Mucosa of descending colon (tissue), 3 donors: ENCODE data around the gene SLC9C2. TPM values are rescaled to one million over a fixed set of nuclear protein-coding genes. Genes with fewer than 3 reads are reported as not detected.

Source experiments
- ATAC-seq: fragments of 200-7000 bp; cut with Tn5 transposase; one replicate; pipeline ENCODE4 v1.9.1; 2020; ENCODE audit warnings: mild to moderate bottlenecking, moderate library complexity
- DNase-seq, 3 donors: peaks; one replicate each; pipeline ENCODE4 v3.0.0-alpha.2; 2020
- H3K36me3 ChIP-seq: fragments of 200-600 bp; one replicate; pipeline ENCODE4 v1.8.0; 2021; ENCODE audit warnings: low read depth, mild to moderate bottlenecking
- H3K4me1 ChIP-seq: fragments of 200-600 bp; one replicate; pipeline ENCODE4 v1.8.0; 2021; ENCODE audit warnings: low read depth, mild to moderate bottlenecking
- H3K4me3 ChIP-seq: fragments of 200-600 bp; one replicate; pipeline ENCODE4 v1.8.0; 2021; ENCODE audit warnings: mild to moderate bottlenecking
- H3K9me3 ChIP-seq: fragments of 200-600 bp; one replicate; pipeline ENCODE4 v1.8.0; 2021; ENCODE audit warnings: mild to moderate bottlenecking
- CTCF ChIP-seq: fragments of 200-600 bp; IDR thresholded peaks from one replicate; pipeline ENCODE4 v1.8.0; 2022; ENCODE audit warnings: antibody characterized with exemption, mild to moderate bottlenecking
- intact Hi-C, 2 donors: fragments of 100-400 bp; cut with DNase I in 1 of 2; cut with micrococcal nuclease in 1 of 2; formaldehyde crosslinking; loops; one replicate each; pipeline versions ENCODE4 v1.11.0 to v1.11.1; 2022; cut with DNase I, micrococcal nuclease
- total RNA-seq, 3 donors: library from RNA; stranded (reverse); fragmentation: NEBNext Ultra II Directional in 2 of 3; extraction: Animal tissue kit (Norgen Biotek cat#: 25700) in 2 of 3; gene quantifications; one replicate each; pipeline versions ENCODE4 v1.2.1 to v1.2.4, GENCODE V29; 2021 to 2023
- donor health status: DM: no; HTN: no; CAD: no; lungs with moderate emphysema.
- donor health status: DM: no; HTN: no; CAD: no.
- donor health status: DM: no; HTN: yes; CAD: no.

SLC9C2 gene
- total RNA-seq, 3 donors from 2014 or later: not detected

- Histone ChIP-seq H3K4me1 (peaks cover 5% of the 10 kb centered on the region), H3K4me3 (no peak overlapping the region), H3K36me3 (no peaks in the 10 kb centered on the region), H3K9me3 (no peaks in the 10 kb centered on the region)
- intact Hi-C loops: no loop called here
- no peak for DNase-seq
- TF ChIP-seq CTCF: no peak
- no peak for ATAC-seq
Observed at GRCh38 chr1:173504268-173504667, 98.6 kb downstream of the SLC9C2 start.

DNA sequence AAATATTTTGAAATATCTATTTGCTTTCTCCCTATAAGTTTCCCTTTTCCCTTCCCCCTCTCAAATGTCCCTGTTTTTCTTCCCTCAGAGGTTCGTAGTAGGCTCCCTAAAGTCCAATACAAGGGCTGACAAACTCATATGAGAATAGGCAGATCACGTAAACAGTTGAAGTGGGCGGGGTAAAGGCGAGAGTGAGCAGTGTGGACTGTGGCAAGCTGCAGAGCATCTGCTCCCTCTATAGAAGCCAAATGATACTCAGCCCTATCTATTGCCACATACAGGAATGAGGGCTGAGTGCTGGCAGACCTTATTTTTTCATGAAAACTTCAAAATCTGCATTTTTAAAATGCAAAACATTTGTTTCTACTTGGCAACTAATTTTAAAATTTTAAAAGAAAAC, 99.5 kb downstream of the SLC9C2 start:
- intact Hi-C loops: no loop called here
- ATAC-seq (peak; percentile 33), DNase-seq (peak in 1 of 3 donors; percentile 28)
- Histone ChIP-seq H3K36me3 (no peaks in the 10 kb centered on the region), H3K4me3 (no peak overlapping the region), H3K9me3 (no peaks in the 10 kb centered on the region), H3K4me1 (peaks cover 5% of the 10 kb centered on the region)
- no peak for TF ChIP-seq CTCF

DNA sequence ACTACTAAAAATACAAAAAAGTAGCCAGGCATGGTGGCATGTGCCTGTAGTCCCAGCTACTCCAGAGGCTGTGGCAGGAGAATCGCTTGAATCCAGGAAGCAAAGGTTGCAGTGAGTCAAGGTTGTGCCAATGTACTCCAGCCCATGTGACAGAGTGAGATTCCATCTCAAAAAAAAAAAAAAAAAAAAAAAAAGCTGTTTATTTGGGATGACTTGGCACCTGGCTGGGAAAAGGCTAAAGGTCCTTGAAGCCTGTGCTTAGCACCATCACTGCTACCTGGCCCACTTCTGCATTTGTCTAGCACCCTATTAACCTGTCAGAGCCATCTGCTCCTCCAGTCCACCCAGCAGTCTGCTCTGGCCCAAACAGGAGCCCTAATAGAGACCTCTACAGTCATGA, 100.8 kb downstream of the SLC9C2 start:
- DNase-seq: peak in 1 of 3 donors; percentile 4
- peak; percentile 43 for ATAC-seq
- intact Hi-C loops: no loop called here
- H3K4me3 ChIP-seq: no peak overlapping the region
- H3K4me1 ChIP-seq: peaks cover 5% of the 10 kb centered on the region
- H3K36me3 ChIP-seq: no peaks in the 10 kb centered on the region
- TF ChIP-seq CTCF: no peak
- H3K9me3 ChIP-seq: no peaks in the 10 kb centered on the region

DNA sequence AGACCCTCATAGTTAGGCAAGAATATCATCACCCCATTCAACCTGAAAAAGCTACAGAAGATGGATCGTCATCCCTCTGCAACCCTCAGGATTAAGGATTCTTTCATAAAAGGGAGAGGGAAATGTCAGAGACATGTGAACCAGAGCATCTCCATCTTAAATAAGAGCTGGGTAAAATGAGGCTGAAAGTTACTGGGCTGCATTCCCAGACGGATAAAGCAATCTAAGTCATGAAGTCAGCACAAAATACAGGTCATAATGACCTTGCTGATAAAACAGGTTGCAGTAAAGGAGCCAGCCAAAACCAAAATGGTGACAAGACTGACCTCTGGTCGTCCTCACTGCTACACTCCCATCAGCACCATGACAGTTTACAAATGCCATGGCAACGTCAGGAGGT, 103.1 kb downstream of the SLC9C2 start:
- intact Hi-C loops: no loop called here
- Histone ChIP-seq H3K4me3 (no peak overlapping the region), H3K36me3 (no peaks in the 10 kb centered on the region), H3K4me1 (no peaks in the 10 kb centered on the region), H3K9me3 (no peaks in the 10 kb centered on the region)
- no peak for DNase-seq
- no peak for ATAC-seq
- TF ChIP-seq CTCF: no peak

DNA sequence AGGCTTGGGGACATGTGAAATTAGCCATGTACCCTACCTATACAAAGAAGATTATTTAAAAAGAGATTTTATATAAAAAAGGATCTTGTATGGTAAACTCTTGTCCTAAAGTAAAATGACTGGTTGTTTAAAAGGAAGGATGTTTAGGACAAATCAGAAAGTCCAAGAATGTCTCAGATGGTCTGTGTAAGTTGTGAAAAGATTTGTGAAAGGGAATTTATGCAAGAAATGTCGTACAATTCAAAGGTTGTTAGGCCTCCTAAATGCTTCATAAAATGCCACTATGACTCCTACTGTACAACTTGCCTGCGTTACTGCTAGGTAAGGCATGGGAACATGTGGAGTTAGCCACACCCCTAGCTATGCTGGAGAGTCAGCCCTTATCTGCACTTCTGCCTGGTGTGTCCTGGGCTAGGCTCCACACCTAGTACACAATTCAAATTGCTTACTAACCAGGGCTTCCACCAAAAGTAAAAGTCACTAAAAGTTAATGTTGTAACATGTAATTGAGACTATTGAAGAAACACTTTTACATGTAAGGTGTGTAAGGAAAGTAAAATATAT, 106.0 kb downstream of the SLC9C2 start:
- no peaks in the 10 kb centered on the region for H3K36me3 ChIP-seq
- H3K9me3 ChIP-seq: no peaks in the 10 kb centered on the region
- DNase-seq (peak in 1 of 3 donors; percentile 34), ATAC-seq (peak; percentile 97)
- TF ChIP-seq CTCF: no peak
- intact Hi-C loops: no loop called here
- no peaks in the 10 kb centered on the region for H3K4me1 ChIP-seq
- no peak overlapping the region for H3K4me3 ChIP-seq
